B cell (primary cell): ENCODE results near the gene KRTAP10-3. TPM values are rescaled to one million over a fixed set of nuclear protein-coding genes. Genes with fewer than 3 reads are reported as not detected.

Experiments used
- ATAC-seq: fragments of 200-7000 bp; cut with Tn5 transposase; one replicate; pipeline ENCODE4 v1.10.0; 2021; ENCODE audit warnings: low read depth, mild to moderate bottlenecking, moderate number of reproducible peaks, moderate library complexity
- CTCF ChIA-PET: fragments of 350-600 bp; sonication (Branson Sonifier 250); formaldehyde crosslinking; loops from one replicate; lab custom pipeline; 2021; ENCODE audit warnings: antibody characterized with exemption, inconsistent platforms; lab: Charles Lee
- POLR2A ChIA-PET: fragments of 350-600 bp; sonication (Branson Sonifier 250); formaldehyde crosslinking; loops from one replicate; lab custom pipeline; 2021; ENCODE audit warnings: antibody characterized with exemption; lab: Charles Lee
- DNase-seq: peaks from one replicate; pipeline ENCODE4 v3.0.0; 2013
- H2AFZ ChIP-seq: 2 replicates; pipeline ENCODE4 v1.6.1; 2012; ENCODE audit warnings: mild to moderate bottlenecking, low read depth, low read length; ENCODE audit not compliant: insufficient read depth, poor library complexity, severe bottlenecking
- H3K27ac ChIP-seq, 2 donors: 1 replicate in 1 of 2; 2 replicates in 1 of 2; pipeline ENCODE4 v1.5.1; 2012 to 2013; ENCODE audit warnings: low read length in 2 of 2, mild to moderate bottlenecking in 2 of 2, moderate library complexity in 1 of 2
- H3K27me3 ChIP-seq, 4 experiments: fragments of 200-600 bp in 1 of 4; sonication (generic) in 1 of 4; replicated peaks in 1 of 4; 1 replicate in 2 of 4; 2 replicates in 2 of 4; pipeline versions ENCODE4 v1.6.1 to v1.7.0; 2013 to 2016; ENCODE audit warnings: low read length in 3 of 4, mild to moderate bottlenecking in 2 of 4, mixed read lengths in 1 of 4, moderate library complexity in 1 of 4; ENCODE audit not compliant: insufficient read depth in 4 of 4, control insufficient read depth in 3 of 4; ENCODE audit errors: control extremely low read depth in 1 of 4
- H3K36me3 ChIP-seq, 2 experiments: replicated peaks in 1 of 2; 1 replicate in 1 of 2; 2 replicates in 1 of 2; pipeline versions ENCODE4 v1.6.1 to v1.7.1; 2013; ENCODE audit warnings: low read length in 1 of 2; ENCODE audit not compliant: insufficient read depth in 2 of 2, control insufficient read depth in 1 of 2; ENCODE audit errors: control extremely low read depth in 1 of 2, extremely low read depth in 1 of 2
- H3K4me1 ChIP-seq, 2 donors: fragments of 200-600 bp in 1 of 2; sonication (generic) in 1 of 2; 1 replicate in 1 of 2; 2 replicates in 1 of 2; pipeline versions ENCODE4 v1.5.1 to v1.6.1; 2013 to 2017; ENCODE audit warnings: low read length in 2 of 2; ENCODE audit not compliant: control insufficient read depth in 2 of 2, insufficient read depth in 2 of 2
- H3K4me2 ChIP-seq: replicated peaks from 2 replicates; pipeline ENCODE3; 2012; ENCODE audit warnings: mild to moderate bottlenecking, low read depth, low read length; ENCODE audit not compliant: poor library complexity, severe bottlenecking
- H3K4me3 ChIP-seq, 5 experiments: fragments of 200-600 bp in 1 of 5; sonication (generic) in 1 of 5; 1 replicate in 3 of 5; 2 replicates in 2 of 5; pipeline versions ENCODE4 v1.5.1 to v1.7.0; 2011 to 2016; ENCODE audit warnings: low read length in 4 of 5, mild to moderate bottlenecking in 4 of 5, low read depth in 2 of 5, control low read depth in 1 of 5, moderate library complexity in 1 of 5; ENCODE audit not compliant: insufficient read depth in 1 of 5; ENCODE audit errors: control extremely low read depth in 1 of 5, extremely low read depth in 1 of 5
- H3K79me2 ChIP-seq: fragments of 200-600 bp; sonication (generic); one replicate; pipeline ENCODE4 v1.6.0; 2016; ENCODE audit warnings: low read length; ENCODE audit not compliant: control insufficient read depth, insufficient read depth
- H3K9ac ChIP-seq: fragments of 200-600 bp; sonication (generic); 2 replicates; pipeline ENCODE4 v1.6.1; 2017; ENCODE audit warnings: mild to moderate bottlenecking, low read length, moderate library complexity
- H3K9me3 ChIP-seq, 3 donors: one replicate each; pipeline versions ENCODE4 v1.6.1 to v1.7.1; 2013; ENCODE audit warnings: low read length in 2 of 3; ENCODE audit not compliant: control insufficient read depth in 2 of 3, insufficient read depth in 1 of 3; ENCODE audit errors: control extremely low read depth in 1 of 3
- H4K20me1 ChIP-seq: 2 replicates; pipeline ENCODE4 v1.6.0; 2012; ENCODE audit warnings: mild to moderate bottlenecking, low read length; ENCODE audit not compliant: insufficient read depth, control insufficient read depth, poor library complexity, severe bottlenecking
- H3K27ac Mint-ChIP-seq: one replicate; pipeline ENCODE4 v1.8.0; 2021; ENCODE audit warnings: mixed read lengths
- H3K27me3 Mint-ChIP-seq: one replicate; pipeline ENCODE4 v1.8.0; 2021; ENCODE audit warnings: mixed read lengths
- H3K4me1 Mint-ChIP-seq: one replicate; pipeline ENCODE4 v1.8.0; 2021; ENCODE audit warnings: mixed read lengths
- H3K4me3 Mint-ChIP-seq: one replicate; pipeline ENCODE4 v1.8.0; 2021; ENCODE audit warnings: mixed read lengths
- H3K9me3 Mint-ChIP-seq: one replicate; pipeline ENCODE4 v1.8.0; 2022; ENCODE audit warnings: mixed read lengths; ENCODE audit not compliant: insufficient read depth
- CTCF ChIP-seq: fragments of 200-600 bp; IDR thresholded peaks from one replicate; pipeline ENCODE4 v1.8.0; 2022; ENCODE audit warnings: antibody characterized with exemption, mild to moderate bottlenecking
- EZH2 ChIP-seq: IDR thresholded peaks from 2 replicates; pipeline ENCODE4 v1.6.1; 2012; ENCODE audit warnings: borderline replicate concordance, low read depth, mild to moderate bottlenecking, moderate library complexity, low read length; ENCODE audit not compliant: insufficient read depth, poor library complexity, severe bottlenecking
- WGBS: methylation state at CpG from one replicate; pipeline ENCODE4 v1.1.5; 2013; ENCODE audit warnings: missing lambda C conversion rate; ENCODE audit not compliant: insufficient coverage; 5-methylcytosine and 5-hydroxymethylcytosine counted together
- intact Hi-C: fragments of 100-400 bp; cut with micrococcal nuclease; formaldehyde crosslinking; loops from one replicate; pipeline ENCODE4 v1.10.0; 2022
- polyA plus RNA-seq: library from polyadenylated mRNA; depleted of rRNA; stranded (reverse); fragments of >200 nt; gene quantifications from 2 replicates; pipeline ENCODE4 v1.2.3, GENCODE V29; 2012
- total RNA-seq, 2 donors: library from RNA; stranded (reverse); fragments of 120-200 nt in 1 of 2; gene quantifications; 1 replicate in 1 of 2; 2 replicates in 1 of 2; pipeline versions ENCODE4 v1.2.3 to v1.2.4, GENCODE V29; 2013 to 2022

The KRTAP10-3 gene
- total and polyA plus RNA-seq, 2 donors (not counting 1 experiment from before 2014, with no cell fraction given), result 0.40 TPM; not detected in 1

GRCh38 chr21:44528634-44528995 lies 30.0 kb downstream of the KRTAP10-3 start:
- Mint-ChIP-seq H3K27ac (no peak overlapping the region), H3K9me3 (no peaks in the 10 kb centered on the region), H3K4me1 (no peaks in the 10 kb centered on the region), H3K27me3 (peaks cover 8% of the 10 kb centered on the region), H3K4me3 (no peak overlapping the region)
- Histone ChIP-seq H4K20me1 (no peaks in the 10 kb centered on the region), H3K9me3 (no peaks in the 10 kb centered on the region), H3K79me2 (no peaks in the 10 kb centered on the region), H3K4me1 (no peaks in the 10 kb centered on the region), H3K36me3 (no peaks in the 10 kb centered on the region), H2AFZ (no peak overlapping the region), H3K27me3 (no peaks in the 10 kb centered on the region), H3K9ac (no peak overlapping the region), H3K27ac (no peak overlapping the region), H3K4me2 (no peak overlapping the region), H3K4me3 (no peak overlapping the region)
- TF ChIP-seq EZH2, result no peak
- TF ChIP-seq CTCF, result no peak
- ChIA-PET CTCF (no interaction called here), POLR2A (no interaction called here)
- no peak for ATAC-seq
- no peak for DNase-seq
- WGBS, result 81% methylated on average over 10 of the region's 10 CpGs
- intact Hi-C loops, result no loop called here

GRCh38 chr21:44527983-44528633 lies 30.5 kb downstream of the KRTAP10-3 start:
- DNase-seq, result no peak
- Histone ChIP-seq H3K27me3 (no peaks in the 10 kb centered on the region), H3K79me2 (no peaks in the 10 kb centered on the region), H3K4me3 (no peak overlapping the region), H4K20me1 (no peaks in the 10 kb centered on the region), H3K4me1 (no peaks in the 10 kb centered on the region), H3K9me3 (no peaks in the 10 kb centered on the region), H3K36me3 (no peaks in the 10 kb centered on the region), H3K27ac (no peak overlapping the region), H3K4me2 (no peak overlapping the region), H3K9ac (no peak overlapping the region), H2AFZ (no peak overlapping the region)
- ATAC-seq, result no peak
- peaks cover 8% of the 10 kb centered on the region for H3K27me3 Mint-ChIP-seq
- H3K4me3 Mint-ChIP-seq, result no peak overlapping the region
- POLR2A ChIA-PET, result no interaction called here
- intact Hi-C loops, result no loop called here
- CTCF ChIA-PET, result no interaction called here
- TF ChIP-seq EZH2 (no peak), CTCF (no peak)
- 87% methylated on average over 18 of the region's 18 CpGs for WGBS
- no peaks in the 10 kb centered on the region for H3K4me1 Mint-ChIP-seq
- H3K9me3 Mint-ChIP-seq, result no peaks in the 10 kb centered on the region
- H3K27ac Mint-ChIP-seq, result no peak overlapping the region
